HS-5 (cell line): ENCODE data around the gene CHN1.

Source experiments
- DNase-seq: peaks from one replicate; pipeline ENCODE4 v3.0.0-alpha.2; 2012; ENCODE audit warnings: low read depth

Gene CHN1

GRCh38 chr2:174764280-174765255 lies 240.6 kb downstream of the CHN1 start, which contains the start of gene CHRNA1:
CHRNA1 (minus strand) TSS chr2:174764472; CDS start chr2:174764394, 78 bp downstream.
- DNase-seq: no peak

- DNase-seq: no peak
These were observed 241.4 kb downstream of the CHN1 start for GRCh38 chr2:174763780-174764179.

GRCh38 chr2:174762464-174762863 lies 242.7 kb downstream of the CHN1 start:
- DNase-seq: no peak

GRCh38 chr2:174761837-174762236 lies 243.3 kb downstream of the CHN1 start:
- no peak for DNase-seq

GRCh38 chr2:174760845-174761473 lies 244.2 kb downstream of the CHN1 start:
- no peak for DNase-seq

GRCh38 chr2:174759381-174760065 lies 245.7 kb downstream of the CHN1 start:
- DNase-seq: no peak

GRCh38 chr2:174756743-174757142 lies 248.4 kb downstream of the CHN1 start:
- DNase-seq: no peak

- DNase-seq: no peak
These were observed 252.0 kb downstream of the CHN1 start for GRCh38 chr2:174753038-174753633.

- DNase-seq: no peak
These were observed 252.7 kb downstream of the CHN1 start for GRCh38 chr2:174752403-174753037.

- DNase-seq: no peak
These were observed 254.2 kb downstream of the CHN1 start for GRCh38 chr2:174750923-174751441.

GRCh38 chr2:174749793-174750192 lies 255.4 kb downstream of the CHN1 start:
- no peak for DNase-seq

- peak; percentile 24 for DNase-seq
These were observed 256.2 kb downstream of the CHN1 start for GRCh38 chr2:174748948-174749347.
